NCI-H526 treated with DMSO at 0.1 percent for 48 hours (cell line): ENCODE measurements around the gene CAMK4.
A peak's percentile ranks its signal among the peaks of the same experiment; 100 is the strongest.

Source experiments
- DNase-seq: peaks from one replicate; lab custom pipeline; 2025; lab: John Stamatoyannopoulos, UW

The CAMK4 gene

GRCh38 chr5:111223787-111224560 is at the start of gene CAMK4:
CAMK4 (plus strand) TSS chr5:111224384; CDS start chr5:111224484, 100 bp downstream.
- peak; percentile 45 for DNase-seq

DNA sequence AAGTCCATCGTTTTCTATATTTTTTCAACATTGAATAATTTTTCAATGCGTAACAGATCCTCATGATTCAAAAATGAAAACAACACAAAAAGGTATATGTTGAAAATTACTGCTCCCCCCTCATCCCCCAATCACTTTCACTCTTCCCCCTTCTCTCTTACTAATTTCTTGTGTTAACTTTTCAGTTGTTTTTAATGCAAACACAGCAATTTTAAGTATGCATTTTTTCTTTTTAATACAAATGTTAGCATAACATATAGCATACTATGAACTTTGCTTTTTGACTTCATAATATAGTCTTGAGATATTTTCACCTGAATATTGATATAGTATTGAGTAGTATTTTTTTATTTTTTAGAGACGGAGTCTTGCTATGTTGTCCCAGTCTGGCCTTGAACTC is 41.1 kb upstream of the CAMK4 start:
- DNase-seq = no peak

GRCh38 chr5:111187079-111187478 is 37.1 kb upstream of the CAMK4 start:
- no peak for DNase-seq

DNA sequence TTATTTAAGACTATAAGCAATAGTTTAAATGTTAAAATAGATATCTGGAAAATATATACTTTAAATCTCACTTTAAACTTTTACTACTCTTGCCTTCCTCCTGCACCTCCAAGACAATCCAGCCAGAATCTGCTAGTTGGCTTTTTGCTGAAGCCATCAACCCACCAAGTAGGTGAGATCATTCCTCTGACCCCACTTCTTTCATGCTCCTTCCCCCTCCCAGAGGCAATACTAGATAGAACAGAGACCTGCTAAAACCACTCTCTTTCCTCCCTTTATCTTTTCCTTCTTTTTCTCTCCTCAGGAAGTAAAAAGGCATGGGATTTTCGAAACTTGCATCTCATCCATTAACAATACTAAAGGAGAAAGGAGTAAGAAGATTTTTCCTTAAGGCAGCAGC is 30.1 kb upstream of the CAMK4 start:
- no peak for DNase-seq

- no peak for DNase-seq
Measured at GRCh38 chr5:111194925-111195324, 29.3 kb upstream of the CAMK4 start.

GRCh38 chr5:111197523-111197922 is 26.7 kb upstream of the CAMK4 start:
- DNase-seq = no peak

DNA sequence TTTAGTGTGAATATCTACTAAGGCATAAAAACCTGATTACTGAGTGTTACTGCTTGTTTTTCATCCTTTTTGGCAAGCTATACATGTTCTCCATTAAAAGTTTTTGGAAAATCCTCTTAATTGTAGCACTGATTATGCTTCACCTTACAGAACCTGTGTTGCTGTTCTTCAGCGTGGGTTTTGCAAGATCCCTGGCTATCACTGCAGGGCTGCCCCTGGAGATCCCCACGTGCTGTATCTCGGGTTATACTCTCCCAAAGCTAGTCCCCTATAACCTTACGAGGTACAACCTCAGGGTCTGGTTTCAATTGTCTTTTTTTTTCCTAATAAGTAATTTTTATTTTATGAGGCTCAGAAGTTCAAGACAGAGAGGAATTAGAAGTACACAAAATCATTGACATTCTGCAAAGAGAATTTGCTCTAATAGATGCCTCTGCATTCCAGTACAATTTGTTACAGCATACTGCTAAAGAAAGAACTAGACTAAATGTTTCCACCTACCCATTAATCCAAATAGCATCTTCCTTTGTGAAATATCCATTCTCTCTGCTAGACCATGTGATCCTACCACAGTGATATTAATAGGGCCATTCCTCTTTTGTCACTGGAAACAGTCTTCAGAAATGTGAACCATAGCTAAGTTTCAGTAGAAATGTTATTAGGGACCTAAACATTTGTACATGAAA is 25.8 kb upstream of the CAMK4 start:
- DNase-seq = no peak

DNA sequence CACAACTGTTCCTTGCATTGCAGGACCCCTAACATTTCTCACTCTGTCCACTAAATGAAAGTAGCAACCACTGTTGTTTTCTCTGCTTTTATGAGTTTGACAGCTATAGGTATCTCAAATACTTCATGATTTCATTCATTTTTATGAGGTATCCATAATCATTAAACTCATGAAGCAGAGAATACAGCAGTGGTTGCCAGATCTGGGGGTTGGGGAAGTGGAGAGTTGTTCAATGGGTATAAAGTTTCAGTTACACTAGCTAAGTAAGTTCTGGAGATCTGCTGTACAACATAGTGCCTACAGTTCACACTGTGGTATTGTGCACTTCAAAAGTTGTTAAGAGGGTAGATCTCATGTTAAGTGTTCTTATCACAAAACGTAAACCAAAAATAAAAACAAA is 23.4 kb upstream of the CAMK4 start:
- no peak for DNase-seq

DNA sequence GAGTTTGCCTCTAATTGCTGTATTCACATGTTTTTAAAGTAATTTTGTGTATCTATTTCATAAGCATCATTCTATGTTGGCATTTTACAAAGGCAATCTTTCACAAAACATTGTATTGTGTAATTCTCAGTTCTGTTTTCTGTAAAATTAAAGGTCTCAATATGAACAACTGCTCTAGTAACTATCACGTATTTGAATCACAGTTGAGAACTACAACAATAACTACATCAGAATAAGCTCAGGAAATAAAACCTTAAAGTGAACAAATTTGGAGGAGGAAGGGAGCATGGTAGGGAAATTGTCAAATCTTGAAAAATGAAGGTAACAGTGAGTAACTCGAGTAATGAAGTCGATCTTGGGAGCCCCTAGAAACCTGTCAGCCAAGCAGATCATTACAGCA is 22.5 kb upstream of the CAMK4 start:
- no peak for DNase-seq

DNA sequence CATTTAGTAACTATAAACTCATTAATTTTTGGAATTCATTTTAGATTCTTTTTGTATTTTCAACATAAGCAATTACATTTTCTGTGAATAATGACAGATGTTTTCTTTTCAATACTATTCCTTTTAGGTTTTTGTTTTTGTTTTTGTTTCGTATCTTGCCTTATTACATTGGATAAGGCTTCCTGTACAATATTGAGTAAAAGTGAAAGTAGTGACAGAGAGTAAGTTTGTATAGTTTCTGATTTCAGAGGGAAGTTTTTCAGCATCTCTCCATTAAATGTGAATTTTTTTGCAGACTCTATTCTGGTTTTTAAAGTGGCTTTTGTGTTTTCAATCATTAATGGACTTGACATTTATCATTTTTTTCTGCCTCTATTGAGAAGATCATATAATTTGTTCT is 12.8 kb upstream of the CAMK4 start:
- DNase-seq = no peak

DNA sequence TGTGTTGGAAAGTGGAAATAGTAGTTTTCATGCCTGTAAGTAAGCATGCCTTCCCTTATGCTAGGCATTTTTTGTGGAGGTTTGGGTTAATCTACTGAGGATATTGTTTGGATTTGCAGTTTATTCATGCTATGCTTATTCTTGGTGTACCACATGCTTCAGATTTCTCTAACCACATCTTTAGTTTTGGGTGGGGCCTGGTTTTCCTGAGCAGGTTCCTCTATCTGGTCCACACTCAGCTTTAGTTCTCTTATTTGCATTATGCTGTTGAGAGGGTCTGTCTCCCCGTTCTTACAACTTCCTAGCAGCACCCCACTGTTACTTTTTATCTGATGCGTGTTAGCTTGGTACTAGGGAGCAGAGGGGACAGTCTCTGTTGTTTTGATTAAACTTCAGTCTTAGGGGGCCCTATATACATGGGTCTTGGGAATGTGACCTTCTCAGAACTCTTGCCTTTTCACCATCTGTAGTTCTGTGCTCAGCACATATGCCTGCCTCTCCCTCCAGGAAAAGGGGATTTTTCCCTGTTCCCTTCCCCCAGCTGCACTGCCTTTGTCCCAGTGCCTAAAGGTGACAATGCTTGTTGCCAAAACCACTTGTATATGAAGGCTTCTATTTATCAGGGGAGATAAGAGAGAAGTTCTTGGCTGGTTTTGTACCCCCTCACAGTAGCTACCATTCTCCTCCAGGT is 10.0 kb upstream of the CAMK4 start:
- no peak for DNase-seq

DNA sequence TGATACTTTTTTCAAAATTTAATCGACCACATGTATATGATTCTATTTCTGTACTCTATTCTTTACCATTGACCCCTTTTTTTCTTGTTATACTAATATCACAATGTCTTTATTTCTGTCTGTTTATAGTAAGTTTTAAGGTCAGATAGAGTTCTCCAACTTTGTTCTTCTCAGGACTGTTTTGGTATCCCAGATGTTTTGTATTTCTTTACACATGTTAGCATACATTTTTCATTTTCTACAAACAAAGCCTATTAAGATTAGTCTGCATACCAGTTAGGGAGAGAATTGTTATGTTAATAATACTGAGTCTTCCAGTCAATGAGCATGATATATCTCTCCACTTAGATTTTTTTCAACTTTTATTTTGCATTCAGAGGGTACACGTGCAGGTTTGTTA is 8.2 kb upstream of the CAMK4 start:
- no peak for DNase-seq

- DNase-seq = peak; percentile 16
Measured at GRCh38 chr5:111221139-111221538, 3.0 kb upstream of the CAMK4 start.

DNA sequence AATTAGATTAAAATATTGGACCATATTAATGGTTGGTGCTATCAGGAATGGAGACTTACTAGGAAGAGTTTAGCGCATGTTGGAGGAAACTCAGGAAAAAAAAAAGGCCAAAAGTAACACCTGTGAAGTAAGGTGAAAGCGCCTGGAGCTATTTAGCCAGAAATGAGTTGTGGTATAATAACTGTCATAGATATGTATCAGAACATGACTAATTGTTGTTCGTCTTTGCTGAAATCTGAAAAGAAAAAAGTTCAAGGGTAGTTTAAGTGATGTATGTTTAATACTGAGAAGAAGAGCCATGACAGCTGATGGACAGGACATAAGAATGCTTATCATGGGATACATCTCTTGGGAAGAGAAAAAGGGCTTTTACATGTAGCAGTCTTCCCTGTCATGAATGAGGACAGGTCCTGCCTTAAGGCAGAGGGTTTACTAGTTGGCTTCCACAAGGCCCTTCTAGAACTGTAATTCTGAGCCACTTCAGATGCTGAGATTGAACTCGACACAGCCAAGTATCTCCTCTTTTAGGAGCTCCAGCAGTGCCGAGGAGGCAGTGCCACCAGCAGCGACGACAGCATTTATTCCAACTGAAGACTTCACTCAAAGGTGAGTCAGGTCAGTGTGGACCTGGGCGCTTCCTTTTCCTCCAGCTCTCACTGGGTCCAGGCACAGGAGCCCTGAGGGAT is 940 bp upstream of the CAMK4 start:
- DNase-seq = peak; percentile 22

GRCh38 chr5:111224561-111225345 is 569 bp downstream of the CAMK4 start:
- DNase-seq = no peak

- no peak for DNase-seq
Measured at GRCh38 chr5:111225926-111226325, 1.7 kb downstream of the CAMK4 start.

GRCh38 chr5:111226556-111226955 is 2.4 kb downstream of the CAMK4 start:
- no peak for DNase-seq

DNA sequence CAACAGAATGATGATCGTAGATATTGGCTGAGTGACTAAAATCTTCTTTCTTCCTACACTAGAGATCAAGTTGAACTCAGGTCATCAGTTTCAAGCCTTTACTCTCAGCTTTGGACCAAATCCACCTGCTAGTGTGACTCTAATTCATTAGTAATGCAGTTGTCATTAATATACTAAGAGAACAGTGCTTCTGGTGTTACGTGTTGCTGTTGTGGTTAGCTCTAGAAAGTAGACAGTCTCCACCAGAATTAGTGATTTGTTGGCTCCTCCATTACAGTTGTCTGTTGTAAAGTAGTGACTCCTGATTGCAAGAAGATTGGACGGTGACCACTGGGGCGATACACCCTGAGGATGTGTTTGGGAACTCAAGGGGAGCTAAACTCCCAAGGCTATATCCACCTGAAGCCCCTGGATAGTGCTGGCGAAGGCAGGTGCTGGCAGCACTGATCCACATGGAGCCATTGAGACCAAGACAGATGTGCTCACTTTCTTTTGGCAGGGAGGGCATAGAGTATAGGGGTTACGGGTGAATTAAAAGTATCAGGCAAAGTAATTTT is 3.1 kb downstream of the CAMK4 start:
- DNase-seq = no peak

DNA sequence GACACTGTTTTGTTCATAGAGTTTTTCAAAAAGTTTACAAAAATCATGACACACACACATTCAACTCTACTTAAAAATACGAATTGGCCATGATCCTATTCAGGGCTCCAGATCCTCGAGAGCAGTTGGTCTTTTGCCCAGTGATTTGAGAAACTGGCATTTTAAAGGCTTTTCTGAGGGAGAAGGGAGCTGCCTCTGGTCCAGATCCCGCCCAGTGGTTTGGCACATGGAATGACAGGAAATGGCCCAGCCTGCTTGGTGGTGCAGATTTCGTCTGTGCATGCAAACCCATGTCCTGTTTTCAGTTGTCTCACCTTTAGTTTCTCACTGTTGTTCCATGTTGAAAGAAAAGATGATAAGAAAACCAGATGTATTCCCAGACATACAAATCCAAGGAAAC is 3.6 kb downstream of the CAMK4 start:
- no peak for DNase-seq

DNA sequence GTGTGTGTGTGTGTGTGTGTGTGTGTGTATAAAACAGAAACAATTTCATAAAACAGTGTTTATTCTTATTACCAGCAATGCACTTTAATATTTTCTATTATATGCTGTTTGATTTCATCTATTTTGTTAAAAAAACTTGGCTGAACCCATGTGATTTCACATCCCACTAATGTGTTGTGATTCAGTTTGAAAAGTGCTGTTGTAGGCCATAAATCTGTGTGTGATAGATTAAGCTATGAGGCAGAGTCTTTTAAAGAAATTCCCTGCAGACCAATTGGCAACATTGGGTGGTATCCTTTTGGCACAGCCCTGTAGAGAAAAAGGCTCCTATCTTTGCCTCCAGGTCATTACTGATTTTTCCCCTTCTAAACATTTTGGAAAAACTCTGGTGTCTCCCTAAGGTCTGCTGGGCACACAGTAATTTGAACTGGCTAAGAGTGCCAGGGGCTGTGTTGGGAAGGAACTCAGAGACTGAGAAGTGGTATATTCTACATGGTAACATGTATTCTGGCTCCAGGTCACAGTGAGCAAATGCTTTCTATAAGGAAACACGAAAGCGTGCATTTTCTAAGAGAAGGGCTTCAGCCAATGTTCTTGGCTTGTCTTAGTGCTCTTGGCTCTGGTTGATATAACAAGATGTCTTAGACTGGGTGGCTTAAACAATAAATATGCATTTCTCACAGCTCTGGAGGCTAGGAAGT is 4.5 kb downstream of the CAMK4 start:
- no peak for DNase-seq
